ENCODE results near the gene MAPK11.

DNA sequence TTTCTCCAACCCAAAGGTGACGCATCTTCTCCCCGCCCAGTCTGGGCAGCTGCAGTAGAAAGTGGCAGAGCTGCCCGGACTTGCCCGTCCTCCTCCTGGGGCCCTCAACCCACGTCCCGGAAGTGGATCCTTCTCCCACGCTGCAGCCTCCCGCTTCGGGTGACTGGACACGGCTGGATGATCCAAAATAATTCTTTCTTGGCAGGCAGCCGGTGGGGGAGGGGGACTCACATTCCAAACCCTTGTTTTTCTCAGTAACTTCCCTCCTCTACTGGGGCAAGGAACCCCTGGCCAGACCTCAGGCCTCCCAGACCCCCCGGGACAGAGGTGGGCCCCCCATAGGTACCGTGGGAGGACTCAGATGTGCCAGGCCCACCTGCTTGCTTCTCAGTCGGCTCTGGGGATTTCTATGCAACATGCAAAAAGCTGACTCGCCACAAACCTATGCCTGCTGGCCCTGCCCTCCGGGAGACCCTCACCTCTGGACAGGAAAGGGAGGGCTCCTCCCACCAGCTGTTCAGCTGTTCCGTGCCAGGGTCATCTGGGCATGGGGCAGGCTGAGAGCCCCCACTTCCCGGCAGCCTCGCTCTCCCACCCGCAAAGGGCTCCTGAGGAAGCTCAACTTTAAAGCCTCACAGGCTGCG, 35.9 kb upstream of the MAPK11 start:
- TF ChIP-seq, protein P1, sequence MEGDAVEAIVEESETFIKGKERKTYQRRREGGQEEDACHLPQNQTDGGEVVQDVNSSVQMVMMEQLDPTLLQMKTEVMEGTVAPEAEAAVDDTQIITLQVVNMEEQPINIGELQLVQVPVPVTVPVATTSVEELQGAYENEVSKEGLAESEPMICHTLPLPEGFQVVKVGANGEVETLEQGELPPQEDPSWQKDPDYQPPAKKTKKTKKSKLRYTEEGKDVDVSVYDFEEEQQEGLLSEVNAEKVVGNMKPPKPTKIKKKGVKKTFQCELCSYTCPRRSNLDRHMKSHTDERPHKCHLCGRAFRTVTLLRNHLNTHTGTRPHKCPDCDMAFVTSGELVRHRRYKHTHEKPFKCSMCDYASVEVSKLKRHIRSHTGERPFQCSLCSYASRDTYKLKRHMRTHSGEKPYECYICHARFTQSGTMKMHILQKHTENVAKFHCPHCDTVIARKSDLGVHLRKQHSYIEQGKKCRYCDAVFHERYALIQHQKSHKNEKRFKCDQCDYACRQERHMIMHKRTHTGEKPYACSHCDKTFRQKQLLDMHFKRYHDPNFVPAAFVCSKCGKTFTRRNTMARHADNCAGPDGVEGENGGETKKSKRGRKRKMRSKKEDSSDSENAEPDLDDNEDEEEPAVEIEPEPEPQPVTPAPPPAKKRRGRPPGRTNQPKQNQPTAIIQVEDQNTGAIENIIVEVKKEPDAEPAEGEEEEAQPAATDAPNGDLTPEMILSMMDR (IDR thresholded peaks at IDR 0.05), result no peak
- TF ChIP-seq POLR2A (IDR thresholded peaks at IDR 0.05), result peak; percentile 43
- TF ChIP-seq POLR2AphosphoS5 (IDR thresholded peaks at IDR 0.05), result peak; percentile 91

Data from prostate gland (tissue), 2 donors.